ENCODE measurements around the gene CHCHD6.

Gene CHCHD6

DNA sequence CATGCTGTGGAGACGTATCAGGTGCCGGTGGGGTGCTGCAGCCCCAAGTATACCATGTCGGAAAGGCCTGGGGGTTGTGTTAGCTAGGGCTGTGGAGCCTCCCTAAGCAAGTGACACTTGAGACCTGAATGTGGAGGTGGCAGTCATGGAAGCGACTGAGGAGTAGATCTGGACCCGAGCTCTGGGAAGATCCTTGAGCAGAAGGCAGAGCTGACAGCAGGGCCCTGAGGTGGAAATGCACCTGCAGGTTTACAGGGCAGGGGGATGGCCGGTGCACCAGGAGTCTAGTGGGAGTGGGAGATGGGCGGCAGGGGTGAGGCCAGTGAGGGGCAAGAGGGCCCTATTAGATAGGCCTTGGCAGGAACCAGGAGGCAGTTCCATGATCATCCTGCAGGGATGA, 187.1 kb downstream of the CHCHD6 start:
- no peak for DNase-seq (ENCODE audit: low read depth in 1 of 2, low spot score in 1 of 2)

DNA sequence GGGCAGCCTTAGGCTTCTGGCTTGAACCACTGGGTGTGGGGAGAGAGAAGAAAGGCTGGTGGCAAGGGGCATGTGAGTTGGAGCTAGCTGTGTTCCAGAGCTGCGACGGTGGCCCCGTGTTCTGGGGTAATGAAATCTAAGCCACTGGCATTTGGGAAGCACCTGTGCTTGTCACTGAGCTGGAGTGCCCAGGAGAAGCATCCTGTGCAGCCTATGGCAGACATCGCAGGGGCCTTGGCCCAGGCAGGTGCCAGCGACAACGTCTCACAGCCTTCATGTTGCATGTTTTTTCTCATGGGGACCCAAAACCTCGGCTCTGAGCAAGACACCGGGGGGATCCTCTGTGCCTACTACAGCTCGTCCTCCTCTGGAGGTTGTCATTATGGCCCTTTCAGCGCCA, 187.8 kb downstream of the CHCHD6 start:
- no peak for DNase-seq (ENCODE audit: low read depth in 1 of 2, low spot score in 1 of 2)

- no peak for DNase-seq (ENCODE audit: low read depth in 1 of 2, low spot score in 1 of 2)
Measured at GRCh38 chr3:126893651-126894050, 189.6 kb downstream of the CHCHD6 start.

GRCh38 chr3:126894475-126894874, 190.4 kb downstream of the CHCHD6 start:
- DNase-seq (ENCODE audit: low read depth in 1 of 2, low spot score in 1 of 2), result no peak

GRCh38 chr3:126895178-126896066, 191.4 kb downstream of the CHCHD6 start:
- no peak for DNase-seq (ENCODE audit: low read depth in 1 of 2, low spot score in 1 of 2)

- DNase-seq (ENCODE audit: low read depth in 1 of 2, low spot score in 1 of 2), result no peak
Measured at GRCh38 chr3:126896067-126896441, 192.0 kb downstream of the CHCHD6 start.

DNA sequence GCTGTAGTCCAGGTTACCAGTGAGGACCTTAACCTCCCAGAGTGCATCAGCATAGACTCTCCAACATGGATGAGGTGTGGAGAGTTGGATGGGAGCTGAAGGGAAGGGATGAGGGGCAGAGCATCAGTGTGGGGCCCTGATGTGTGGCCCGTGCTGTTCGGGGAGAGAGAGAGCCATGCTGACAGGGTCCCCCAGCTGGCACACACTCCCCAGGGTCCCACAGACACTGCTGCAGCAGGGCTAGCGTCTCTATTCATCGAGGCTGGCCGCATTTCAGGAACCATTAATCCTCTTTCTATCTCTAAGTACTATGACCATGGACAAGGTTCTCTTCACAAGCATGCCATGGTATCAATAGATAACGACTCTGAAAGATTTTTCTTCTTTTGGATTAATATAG, 192.9 kb downstream of the CHCHD6 start:
- no peak for DNase-seq (ENCODE audit: low read depth in 1 of 2, low spot score in 1 of 2)

DNA sequence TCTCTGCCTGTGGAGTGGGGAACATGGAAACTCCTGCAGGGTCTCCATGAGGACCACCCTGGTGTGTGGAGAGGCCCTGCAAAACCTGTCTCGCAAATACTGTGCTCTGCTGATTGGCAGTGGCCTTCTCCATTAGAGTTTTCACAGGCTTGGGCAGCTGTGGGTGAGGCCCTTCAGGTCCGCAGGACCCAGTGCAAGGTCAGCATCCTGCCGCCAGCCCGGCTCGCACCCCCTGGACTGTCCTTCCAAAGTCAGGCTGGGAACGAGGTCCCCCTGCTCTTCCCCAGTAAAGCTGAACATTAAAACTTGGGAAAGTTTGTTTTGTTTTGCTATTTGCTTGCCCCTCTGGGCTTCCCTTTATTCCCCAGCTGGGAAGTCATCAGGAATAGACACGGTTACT, 193.9 kb downstream of the CHCHD6 start:
- no peak for DNase-seq (ENCODE audit: low read depth in 1 of 2, low spot score in 1 of 2)

DNA sequence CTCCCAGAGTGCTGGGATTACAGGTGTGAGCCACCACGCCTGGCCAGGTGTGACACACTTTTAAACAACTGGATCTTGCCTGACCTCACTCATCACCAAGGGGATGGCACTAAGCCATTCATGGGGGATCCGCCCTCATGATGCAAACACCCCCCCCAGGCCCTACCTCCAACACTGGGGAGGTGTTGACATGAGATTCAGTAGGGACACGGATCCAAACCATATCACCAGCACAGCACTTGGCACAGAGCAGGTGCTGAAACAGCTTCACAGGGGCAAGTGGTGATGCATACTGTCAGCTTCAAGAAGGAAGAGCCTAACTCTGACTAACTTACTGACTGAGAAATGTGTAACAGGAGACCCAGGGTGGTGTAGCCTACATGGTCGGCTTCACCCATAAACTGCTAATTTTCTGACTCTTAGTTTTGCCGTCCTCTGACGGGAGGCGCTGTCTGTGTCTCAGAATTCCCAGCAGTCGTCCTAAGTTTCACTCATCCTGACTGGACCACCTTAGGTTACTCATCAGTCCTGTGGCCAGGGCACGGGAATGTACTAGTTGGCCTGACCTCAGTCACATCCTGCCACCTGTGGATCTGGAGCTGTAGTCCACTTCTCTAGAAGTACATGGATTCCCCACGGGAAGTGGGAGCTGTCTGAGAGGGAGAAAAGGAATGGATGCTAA, 197.0 kb downstream of the CHCHD6 start:
- no peak for DNase-seq (ENCODE audit: low read depth in 1 of 2, low spot score in 1 of 2)

DNA sequence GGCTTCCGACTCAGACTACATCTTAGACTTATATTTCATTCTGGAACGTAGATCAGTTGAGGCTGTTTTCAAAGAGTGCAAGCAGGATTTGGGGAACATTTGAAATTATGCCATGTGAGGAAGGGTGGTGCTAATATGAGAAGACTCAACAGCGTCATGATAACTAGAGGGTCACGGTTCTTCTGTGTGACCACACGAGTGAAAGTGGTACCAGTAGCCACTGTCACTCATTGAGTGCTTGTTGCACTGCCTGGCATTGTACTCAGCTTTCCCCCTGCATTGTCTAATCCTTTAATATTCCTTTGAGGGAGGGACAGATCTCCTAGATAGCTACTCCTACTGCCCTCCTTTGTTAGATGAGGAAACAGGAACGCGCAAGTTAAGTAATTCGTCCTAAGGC, 197.6 kb downstream of the CHCHD6 start:
- DNase-seq (ENCODE audit: low read depth in 1 of 2, low spot score in 1 of 2), result no peak

- DNase-seq (ENCODE audit: low read depth in 1 of 2, low spot score in 1 of 2), result no peak
Measured at GRCh38 chr3:126903521-126903920, 199.5 kb downstream of the CHCHD6 start.

- DNase-seq (ENCODE audit: low read depth in 1 of 2, low spot score in 1 of 2), result no peak
Measured at GRCh38 chr3:126907557-126907956, 203.5 kb downstream of the CHCHD6 start.

DNA sequence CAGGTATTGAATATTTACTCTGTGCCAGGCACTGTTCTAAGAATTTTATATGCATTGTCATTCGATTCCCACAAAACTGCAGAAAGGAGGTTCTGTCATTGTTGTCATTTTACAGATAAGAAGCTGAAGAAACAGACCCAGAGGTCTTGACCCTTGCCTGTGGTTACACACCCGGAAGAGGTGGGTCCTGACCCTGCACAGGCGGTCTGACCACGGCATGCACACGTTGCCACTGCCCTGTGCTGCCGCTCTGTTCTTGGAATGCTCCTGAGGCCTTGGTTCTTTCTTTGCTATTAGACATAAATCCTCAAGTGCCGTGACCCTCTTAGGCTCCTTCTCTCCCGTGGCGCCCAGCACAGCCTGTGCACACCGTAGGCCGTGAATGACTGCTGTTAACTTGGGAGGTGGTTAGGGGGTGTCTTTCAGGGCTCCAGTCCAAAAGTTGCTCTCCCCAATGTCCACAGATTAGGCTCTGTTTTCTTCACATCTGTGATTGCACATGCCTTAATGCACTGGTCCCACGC, 204.8 kb downstream of the CHCHD6 start:
- DNase-seq (ENCODE audit: low read depth in 1 of 2, low spot score in 1 of 2), result no peak

GRCh38 chr3:126910231-126910630, 206.2 kb downstream of the CHCHD6 start:
- DNase-seq (ENCODE audit: low read depth in 1 of 2, low spot score in 1 of 2), result no peak

GRCh38 chr3:126911162-126912026, 207.4 kb downstream of the CHCHD6 start:
- peak; percentile 21 to 48 for DNase-seq (ENCODE audit: low read depth in 1 of 2, low spot score in 1 of 2)

DNA sequence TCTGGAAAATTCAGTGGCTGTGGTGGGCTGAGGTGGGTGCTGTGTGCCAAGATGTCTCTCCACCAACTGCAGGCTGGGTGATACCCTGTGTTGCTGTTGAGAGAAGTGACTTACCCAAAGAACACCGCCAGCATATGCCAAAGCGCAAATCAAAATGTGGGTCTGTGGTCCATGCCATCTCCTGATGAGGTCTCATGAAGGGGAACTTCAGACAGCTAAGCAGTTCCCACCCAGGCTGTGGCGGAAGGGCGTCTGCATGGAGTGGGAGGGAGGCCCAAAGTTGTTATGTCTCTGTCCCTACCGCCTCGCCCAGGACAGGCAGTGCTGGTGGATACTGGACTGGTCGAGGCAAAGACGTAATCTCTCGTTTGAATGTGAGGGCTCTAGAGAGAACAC, 208.0 kb downstream of the CHCHD6 start:
- no peak for DNase-seq (ENCODE audit: low read depth in 1 of 2, low spot score in 1 of 2)

DNA sequence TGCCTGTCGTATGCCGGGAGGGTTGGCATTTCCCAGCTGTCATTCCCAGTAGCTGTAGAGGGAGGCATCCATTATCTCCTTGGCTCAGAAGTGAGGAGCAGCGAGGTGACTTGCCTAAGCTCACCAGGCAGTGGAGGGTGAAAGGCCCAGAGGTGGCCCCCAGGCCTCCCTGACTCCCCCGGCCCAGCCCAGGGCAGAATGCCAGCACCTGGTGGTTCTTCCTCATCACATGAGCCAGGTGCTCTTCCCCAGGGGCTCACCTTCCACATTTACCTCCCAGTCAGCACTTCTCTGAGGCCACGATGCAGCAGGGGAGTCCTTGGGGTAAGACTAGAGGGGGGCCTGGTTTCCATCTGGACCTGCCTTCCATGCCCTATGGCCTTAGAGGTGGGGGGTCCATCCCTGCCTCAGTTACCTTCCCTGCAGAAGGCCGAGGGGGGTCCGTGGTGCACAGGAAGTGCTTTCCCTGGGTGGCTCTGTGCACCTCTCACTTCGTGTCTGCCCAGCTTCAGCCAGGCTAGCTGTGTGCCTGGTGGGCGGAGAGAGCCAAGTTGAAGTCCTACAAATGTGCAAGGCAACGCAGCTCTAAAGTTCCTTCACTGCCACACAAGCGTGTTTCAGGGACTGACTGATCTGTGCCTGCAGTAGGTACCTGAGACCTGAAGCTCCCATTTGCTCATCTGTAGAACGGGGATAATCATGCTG, 208.6 kb downstream of the CHCHD6 start:
- no peak for DNase-seq (ENCODE audit: low read depth in 1 of 2, low spot score in 1 of 2)

DNA sequence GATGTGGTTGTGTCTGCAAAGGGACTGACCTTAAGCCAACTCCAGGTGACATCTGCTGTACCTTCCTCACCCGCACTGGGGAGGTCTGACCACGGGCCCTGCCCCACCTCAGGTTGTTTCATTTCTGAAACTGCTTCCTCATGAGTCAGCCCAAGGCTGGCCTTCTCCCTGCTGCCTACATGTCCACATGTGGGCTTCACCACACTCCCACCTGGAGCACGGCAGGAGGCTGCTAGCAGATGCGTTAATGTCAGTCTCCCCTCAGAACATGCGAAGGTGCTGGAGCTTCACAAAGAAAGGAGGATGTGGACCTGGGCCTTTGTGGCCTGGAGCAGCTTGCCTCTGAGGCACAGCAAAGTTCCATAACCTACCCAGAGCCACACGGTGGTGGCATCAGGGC, 209.5 kb downstream of the CHCHD6 start:
- DNase-seq (ENCODE audit: low read depth in 1 of 2, low spot score in 1 of 2), result no peak

DNA sequence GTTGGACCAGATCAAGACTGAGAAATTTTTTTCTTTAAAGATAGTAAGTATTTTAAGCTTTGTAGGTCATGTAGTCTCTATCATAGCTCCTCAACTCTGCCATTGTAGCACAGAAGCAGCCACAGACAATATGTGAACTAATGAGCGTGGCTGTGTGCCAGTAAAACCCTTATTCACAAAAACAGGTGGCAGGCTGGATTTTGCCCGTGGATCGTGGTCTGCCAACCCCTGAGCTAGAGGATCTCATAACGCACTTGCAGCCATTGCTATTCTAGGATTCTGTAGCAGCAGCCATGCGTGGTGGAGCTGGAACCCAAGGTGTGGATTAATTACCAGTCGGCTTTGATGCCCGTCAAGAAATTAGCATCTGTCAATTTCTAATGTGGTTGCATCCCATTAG, 210.2 kb downstream of the CHCHD6 start:
- no peak for DNase-seq (ENCODE audit: low read depth in 1 of 2, low spot score in 1 of 2)

DNA sequence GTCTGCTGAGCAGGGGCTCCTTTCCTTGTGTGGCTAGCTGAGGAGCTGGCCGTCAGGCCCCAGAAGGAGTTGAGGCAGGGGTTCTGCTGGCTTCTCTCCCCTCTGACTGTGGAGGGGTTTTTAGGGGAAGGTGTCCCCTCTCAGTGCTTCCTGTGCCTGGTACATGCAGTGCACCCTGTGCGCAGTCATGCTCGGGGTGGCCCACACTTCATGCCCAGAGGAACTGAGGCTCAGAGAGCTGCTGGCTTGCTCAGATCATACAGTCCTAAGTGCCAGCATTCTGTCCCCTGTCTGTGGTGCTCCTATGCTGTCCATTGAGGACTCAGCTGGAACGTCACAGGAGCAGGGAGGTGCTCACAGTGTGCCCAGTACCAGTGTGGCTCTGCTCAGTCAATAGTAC, 211.0 kb downstream of the CHCHD6 start:
- DNase-seq (ENCODE audit: low read depth in 1 of 2, low spot score in 1 of 2), result no peak

GRCh38 chr3:126916546-126916945, 212.5 kb downstream of the CHCHD6 start:
- no peak for DNase-seq (ENCODE audit: low read depth in 1 of 2, low spot score in 1 of 2)
